ENCODE results near the gene CCDC196.

The CCDC196 gene

GRCh38 chr14:66453469-66453868, 32.7 kb upstream of the CCDC196 start:
- in situ Hi-C loops (cut with MboI; ENCODE audit: low pct_unique_long_range_greater_than_20kb, low sequenced_read_pairs, unreplicated experiment): no loop called here
- TF ChIP-seq CTCF (IDR thresholded peaks at IDR 0.05; ENCODE audit: extremely low read depth, insufficient read depth, missing control alignments): no peak
- no peak for DNase-seq (ENCODE audit: low spot score)

GRCh38 chr14:66459603-66460002, 26.6 kb upstream of the CCDC196 start:
- no peak for TF ChIP-seq CTCF (IDR thresholded peaks at IDR 0.05; ENCODE audit: extremely low read depth, insufficient read depth, missing control alignments)
- no peak for DNase-seq (ENCODE audit: low spot score)
- in situ Hi-C loops (cut with MboI; ENCODE audit: low pct_unique_long_range_greater_than_20kb, low sequenced_read_pairs, unreplicated experiment): no loop called here

- in situ Hi-C loops (cut with MboI; ENCODE audit: low pct_unique_long_range_greater_than_20kb, low sequenced_read_pairs, unreplicated experiment): no loop called here
- TF ChIP-seq CTCF (IDR thresholded peaks at IDR 0.05; ENCODE audit: extremely low read depth, insufficient read depth, missing control alignments): no peak
- DNase-seq (ENCODE audit: low spot score): no peak
These were observed 21.9 kb upstream of the CCDC196 start for GRCh38 chr14:66464261-66464660.

GRCh38 chr14:66468778-66469367, 17.3 kb upstream of the CCDC196 start:
- no peak for DNase-seq (ENCODE audit: low spot score)
- no peak for TF ChIP-seq CTCF (IDR thresholded peaks at IDR 0.05; ENCODE audit: extremely low read depth, insufficient read depth, missing control alignments)
- in situ Hi-C loops (cut with MboI; ENCODE audit: low pct_unique_long_range_greater_than_20kb, low sequenced_read_pairs, unreplicated experiment): no loop called here

GRCh38 chr14:66471584-66471983, 14.6 kb upstream of the CCDC196 start:
- in situ Hi-C loops (cut with MboI; ENCODE audit: low pct_unique_long_range_greater_than_20kb, low sequenced_read_pairs, unreplicated experiment): no loop called here
- no peak for DNase-seq (ENCODE audit: low spot score)
- no peak for TF ChIP-seq CTCF (IDR thresholded peaks at IDR 0.05; ENCODE audit: extremely low read depth, insufficient read depth, missing control alignments)

DNA sequence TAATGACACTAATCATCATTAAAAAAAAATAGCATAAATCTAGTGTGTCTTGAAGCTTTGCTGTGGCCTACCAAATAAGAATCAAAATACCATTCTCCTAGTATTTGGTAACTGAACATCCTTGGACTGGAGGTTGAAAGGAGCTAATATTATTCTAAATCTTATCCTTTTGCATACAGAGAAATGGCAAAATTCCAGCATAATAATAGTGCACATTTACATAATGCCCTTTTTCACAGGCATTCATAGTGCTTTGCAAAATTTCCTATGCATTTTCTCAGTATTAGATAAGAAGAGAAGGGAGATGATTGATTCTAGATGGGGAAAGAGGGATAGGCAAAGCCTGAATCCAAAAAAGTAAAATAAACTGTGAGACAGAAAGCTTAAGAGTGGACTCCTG, 13.9 kb upstream of the CCDC196 start:
- no peak for DNase-seq (ENCODE audit: low spot score)
- no peak for TF ChIP-seq CTCF (IDR thresholded peaks at IDR 0.05; ENCODE audit: extremely low read depth, insufficient read depth, missing control alignments)
- in situ Hi-C loops (cut with MboI; ENCODE audit: low pct_unique_long_range_greater_than_20kb, low sequenced_read_pairs, unreplicated experiment): no loop called here

- TF ChIP-seq CTCF (IDR thresholded peaks at IDR 0.05; ENCODE audit: extremely low read depth, insufficient read depth, missing control alignments): no peak
- in situ Hi-C loops (cut with MboI; ENCODE audit: low pct_unique_long_range_greater_than_20kb, low sequenced_read_pairs, unreplicated experiment): no loop called here
- DNase-seq (ENCODE audit: low spot score): no peak
These were observed 12.9 kb upstream of the CCDC196 start for GRCh38 chr14:66473223-66473622.
